H1 (cell line): ENCODE results near the gene FDPS. TPM values are rescaled to one million over a fixed set of nuclear protein-coding genes. Genes with fewer than 3 reads are reported as not detected.

Experiments used
- ATF2 ChIP-seq: IDR thresholded peaks from 2 replicates; pipeline ENCODE4 v1.6.1; 2012; ENCODE audit warnings: low read length, inconsistent platforms
- ATF3 ChIP-seq: IDR thresholded peaks from 2 replicates; pipeline ENCODE4 v1.6.1; 2011; ENCODE audit warnings: low read depth, mild to moderate bottlenecking, low read length; ENCODE audit not compliant: insufficient read depth
- BACH1 ChIP-seq: IDR thresholded peaks from 2 replicates; pipeline ENCODE4 v1.6.1; 2012; ENCODE audit warnings: low read length, improper control_type of control experiment
- BRCA1 ChIP-seq: IDR thresholded peaks from 2 replicates; pipeline ENCODE4 v1.6.1; 2012; ENCODE audit warnings: low read depth, low read length, improper control_type of control experiment
- CBX8 ChIP-seq: fragments of 300-800, 300-1000 bp; sonication (generic); IDR thresholded peaks from 2 replicates; pipeline ENCODE4 v1.7.1; 2016; ENCODE audit warnings: low read depth, low read length, borderline replicate concordance
- CEBPB ChIP-seq: IDR thresholded peaks from 2 replicates; pipeline ENCODE4 v1.6.1; 2012; ENCODE audit warnings: low read depth, low read length
- CREB1 ChIP-seq: IDR thresholded peaks from 2 replicates; pipeline ENCODE4 v1.6.1; 2012; ENCODE audit warnings: inconsistent platforms
- CTBP2 ChIP-seq: IDR thresholded peaks from 2 replicates; pipeline ENCODE4 v1.7.0; 2011; ENCODE audit warnings: borderline replicate concordance, mild to moderate bottlenecking, moderate library complexity, mixed read lengths, low read length; ENCODE audit not compliant: insufficient read depth, insufficient read length
- E2F6 ChIP-seq: IDR thresholded peaks from 2 replicates; pipeline ENCODE4 v1.6.1; 2012; ENCODE audit warnings: inconsistent platforms
- FOSL1 ChIP-seq: IDR thresholded peaks from 2 replicates; pipeline ENCODE4 v1.6.1; 2011; ENCODE audit warnings: mild to moderate bottlenecking, low read depth, low read length, moderate library complexity; ENCODE audit not compliant: insufficient read depth
- GTF2F1 ChIP-seq: IDR thresholded peaks from 2 replicates; pipeline ENCODE4 v1.6.1; 2012; ENCODE audit warnings: low read depth, low read length, improper control_type of control experiment, borderline replicate concordance
- KDM1A ChIP-seq: fragments of 200-600, 300-600 bp; sonication (generic); IDR thresholded peaks from 2 replicates; pipeline ENCODE4 v1.7.1; 2016; ENCODE audit warnings: mild to moderate bottlenecking, low read length, borderline replicate concordance
- MAFK ChIP-seq: IDR thresholded peaks from 2 replicates; pipeline ENCODE4 v1.6.1; 2012; ENCODE audit warnings: low read depth, mild to moderate bottlenecking, improper control_type of control experiment, low read length
- POLR2AphosphoS5 ChIP-seq: IDR thresholded peaks from 2 replicates; pipeline ENCODE4 v1.6.1; 2011; ENCODE audit warnings: low read depth, low read length
- RNF2 ChIP-seq: fragments of 200-900, 300-1000 bp; sonication (generic); IDR thresholded peaks from 2 replicates; pipeline ENCODE4 v1.7.1; 2016; ENCODE audit warnings: borderline replicate concordance, low read depth, mild to moderate bottlenecking, antibody characterized with exemption, low read length; ENCODE audit not compliant: poor library complexity, severe bottlenecking; ENCODE audit errors: missing control alignments
- SIX5 ChIP-seq: IDR thresholded peaks from 2 replicates; pipeline ENCODE4 v1.6.1; 2011; ENCODE audit warnings: mild to moderate bottlenecking, low read depth, low read length
- SUZ12 ChIP-seq: fragments of 200-600 bp; sonication (generic); IDR thresholded peaks from 2 replicates; pipeline ENCODE4 v1.6.1; 2012; ENCODE audit warnings: mild to moderate bottlenecking, inconsistent platforms, low read length, moderate library complexity, mixed read lengths
- TBP ChIP-seq: IDR thresholded peaks from 2 replicates; pipeline ENCODE4 v1.6.1; 2011; ENCODE audit warnings: low read depth, low read length, improper control_type of control experiment
- YY1 ChIP-seq: IDR thresholded peaks from 2 replicates; pipeline ENCODE4 v1.6.1; 2011; ENCODE audit warnings: low read depth, mild to moderate bottlenecking, low read length
- polyA plus RNA-seq, 7 experiments: library from polyadenylated mRNA; depleted of rRNA in 3 of 7; stranded (reverse) in 5 of 7; unstranded in 2 of 7; fragments of >200 nt in 5 of 7; fragments of 200-250 nt in 2 of 7; gene quantifications; 1 replicate in 5 of 7; 2 replicates in 1 of 7; 4 replicates in 1 of 7; pipeline versions ENCODE4 v1.2.1 to v1.2.3, GENCODE V29; 2011 to 2013; ENCODE audit warnings: missing spikeins in 2 of 7, mixed read lengths in 2 of 7
- total RNA-seq: library from RNA; stranded (reverse); fragmentation: NEBNext Ultra II Directional; extraction: Animal tissue kit (Norgen Biotek cat#: 25700); gene quantifications from 2 replicates; pipeline ENCODE4 v1.2.1, GENCODE V29; 2021

Gene FDPS
- total and polyA plus RNA-seq, 2 of the 8 experiments (the other 6 are each of a cell fraction or from before 2014, with no cell fraction given) = 267 to 368 TPM

- TF ChIP-seq CTBP2 (no peak), FOSL1 (no peak), SUZ12 (no peak), RNF2 (no peak), CEBPB (no peak), E2F6 (peak; percentile 78), CREB1 (peak; percentile 96), CBX8 (no peak), GTF2F1 (peak; percentile 50; the same call in 1 of the 2 replicates), ATF2 (no peak), ATF3 (0 out of 2 replicates have a peak, but pooled peaks have one; percentile 24), TBP (peak; percentile 89), POLR2AphosphoS5 (peak; percentile 44), MAFK (no peak), YY1 (peak; percentile 28; the same call in 1 of the 2 replicates), BACH1 (peak; percentile 95), KDM1A (no peak), BRCA1 (peak; percentile 46; the same call in 1 of the 2 replicates), SIX5 (peak; percentile 65)
Observed at GRCh38 chr1:155308493-155309422, at the start of gene FDPS (continued).
